HepG2 (cell line): ENCODE data around the gene MBD2. TPM values are rescaled to one million over a fixed set of nuclear protein-coding genes. Genes with fewer than 3 reads are reported as not detected.

Experiments used
- ATAC-seq: fragments of 200-7000 bp; cut with Tn5 transposase; 3 replicates; pipeline ENCODE4 v1.9.1; 2020; ENCODE audit warnings: mild to moderate bottlenecking, moderate library complexity
- BruUV-seq: library from RNA; stranded (reverse); fragments of 400-500 nt; replicated peaks from 2 replicates; lab custom pipeline; 2021; lab: Mats Ljungman, UMichigan
- CTCF ChIA-PET: fragments of 300-600 bp; formaldehyde crosslinking; extraction: SDS; loops from one replicate; lab custom pipeline; 2021; ENCODE audit warnings: low total read pairs, inconsistent platforms, low intra/inter-chr PET ratio; lab: Yijun Ruan, JAX
- POLR2A ChIA-PET: fragments of 350-600 bp; sonication (Branson Sonifier 250); formaldehyde crosslinking; loops from one replicate; lab custom pipeline; 2020; ENCODE audit warnings: antibody characterized with exemption, inconsistent platforms; lab: Yijun Ruan, JAX
- DNase-seq: peaks from one replicate; pipeline ENCODE4 v3.0.0-alpha.2; 2015; ENCODE audit warnings: low spot score
- FAIRE-seq: peaks from 3 replicates; lab custom pipeline; 2011; peaks lifted over from hg19 to GRCh38; lab: Jason Lieb, UNC
- H2AFZ ChIP-seq: one replicate; pipeline ENCODE4 v1.6.1; 2011; ENCODE audit warnings: low read length, inconsistent platforms
- H3K27ac ChIP-seq: fragments of 300-600 bp; 3 replicates; pipeline ENCODE4 v1.8.0; 2011; ENCODE audit warnings: mixed run types, mild to moderate bottlenecking, mixed read lengths, low read length, inconsistent platforms; ENCODE audit not compliant: insufficient read depth; ENCODE audit errors: extremely low read length
- H3K27me3 ChIP-seq, 2 experiments: fragments of 200-600 bp in 1 of 2; 2 replicates in 1 of 2; 3 replicates in 1 of 2; pipeline versions ENCODE4 v1.6.0 to v1.8.0; 2011; ENCODE audit warnings: low read length in 2 of 2, mild to moderate bottlenecking in 2 of 2, moderate library complexity in 2 of 2, inconsistent platforms in 1 of 2; ENCODE audit not compliant: insufficient read depth in 2 of 2, control insufficient read depth in 1 of 2
- H3K36me3 ChIP-seq, 2 experiments: fragments of 200-600 bp in 1 of 2; replicated peaks in 1 of 2; 2 replicates in 1 of 2; 3 replicates in 1 of 2; pipeline versions ENCODE4 v1.5.1 to v1.8.0; 2011; ENCODE audit warnings: low read length in 2 of 2, inconsistent platforms in 1 of 2; ENCODE audit not compliant: insufficient read depth in 2 of 2, control insufficient read depth in 1 of 2
- H3K4me1 ChIP-seq: 2 replicates; pipeline ENCODE4 v1.5.1; 2012; ENCODE audit warnings: low read length, inconsistent platforms; ENCODE audit not compliant: insufficient read depth
- H3K4me2 ChIP-seq: 2 replicates; pipeline ENCODE4 v1.6.0; 2011; ENCODE audit warnings: low read depth, low read length, inconsistent platforms
- H3K4me3 ChIP-seq, 3 experiments: fragments of 200-600 bp in 1 of 3; sonication (generic), shearing (Covaris generic) in 1 of 3; replicated peaks in 1 of 3; 2 replicates each; pipeline ENCODE4 v1.5.1; 2011 to 2016; ENCODE audit warnings: low read length in 3 of 3, inconsistent platforms in 2 of 3, low read depth in 2 of 3, mild to moderate bottlenecking in 2 of 3, control low read depth in 1 of 3, mixed read lengths in 1 of 3; ENCODE audit not compliant: insufficient read depth in 1 of 3
- H3K79me2 ChIP-seq: one replicate; pipeline ENCODE4 v1.6.1; 2011; ENCODE audit warnings: low read length, inconsistent platforms; ENCODE audit not compliant: insufficient read depth
- H3K9ac ChIP-seq: 2 replicates; pipeline ENCODE4 v1.6.0; 2011; ENCODE audit warnings: mild to moderate bottlenecking, low read depth, low read length, inconsistent platforms; ENCODE audit not compliant: insufficient read depth
- H3K9me3 ChIP-seq: 2 replicates; pipeline ENCODE4 v1.5.1; 2012; ENCODE audit warnings: mild to moderate bottlenecking, low read length
- H4K20me1 ChIP-seq: 2 replicates; pipeline ENCODE4 v1.6.0; 2011; ENCODE audit warnings: inconsistent platforms, mild to moderate bottlenecking, low read length, moderate library complexity; ENCODE audit not compliant: insufficient read depth
- ATAD3A ChIP-seq: sonication (generic); formaldehyde crosslinking; IDR thresholded peaks from 2 replicates; pipeline ENCODE4 v1.4.0; 2020; ENCODE audit warnings: missing genetic modification reagents
- NR2F1 ChIP-seq, 2 experiments: fragments of 450-650 bp in 1 of 2; formaldehyde crosslinking in 1 of 2; IDR thresholded peaks; 2 replicates each; pipeline versions ENCODE4 v1.5.0 to v1.6.1; 2016 to 2020; ENCODE audit warnings: mild to moderate bottlenecking in 1 of 2, missing compliant biosample characterization in 1 of 2, missing genetic modification reagents in 1 of 2, moderate library complexity in 1 of 2
- SSRP1 ChIP-seq: IDR thresholded peaks from 2 replicates; pipeline ENCODE4 v1.6.1; 2016; ENCODE audit warnings: control low read depth
- TARDBP ChIP-seq: sonication (generic); formaldehyde crosslinking; IDR thresholded peaks from 2 replicates; pipeline ENCODE4 v1.8.0; 2022; ENCODE audit warnings: mild to moderate bottlenecking, missing genetic modification reagents
- ZNF24 ChIP-seq: fragments of 450-650 bp; IDR thresholded peaks from 2 replicates; pipeline ENCODE4 v1.6.1; 2017; ENCODE audit warnings: antibody characterized with exemption, mild to moderate bottlenecking
- ZNF513 ChIP-seq: sonication (generic); formaldehyde crosslinking; conservative IDR thresholded peaks from 2 replicates; pipeline ENCODE4 v1.5.0; 2020; ENCODE audit warnings: missing genetic modification reagents
- WGBS: methylation state at CpG from one replicate; pipeline ENCODE4 v1.1.6; 2017; ENCODE audit warnings: low lambda C conversion rate; 5-methylcytosine and 5-hydroxymethylcytosine counted together
- in situ Hi-C: cut with HindIII; loops from 2 replicates; pipeline ENCODE4 v1.10.0; 2017; ENCODE audit warnings: low pct_unique_long_range_greater_than_20kb; ENCODE audit not compliant: extremely low pct_ligation_motif_present
- intact Hi-C: fragments of 100-400 bp; cut with micrococcal nuclease; formaldehyde crosslinking; loops from one replicate; pipeline ENCODE4 v1.10.0; 2022; ENCODE audit not compliant: unreplicated experiment
- polyA plus RNA-seq, 8 experiments: library from polyadenylated mRNA; depleted of rRNA in 3 of 8; stranded (reverse) in 7 of 8; unstranded in 1 of 8; fragments of >200 nt; fragmentation: Illumina TruSeq in 4 of 8; extraction: Trizol in 4 of 8; gene quantifications; 2 replicates each; pipeline versions ENCODE4 v1.2.1 to v1.2.3, GENCODE V29; 2011 to 2016; ENCODE audit warnings: low read depth in 4 of 8, missing spikeins in 1 of 8, mixed read lengths in 1 of 8; ENCODE audit not compliant: insufficient read depth in 1 of 8
- total RNA-seq, 5 experiments: library from RNA; depleted of rRNA; stranded (reverse); fragments of >200 nt; fragmentation: Illumina TruSeq; extraction: Trizol; gene quantifications; 2 replicates each; pipeline ENCODE4 v1.2.3, GENCODE V29; 2016; ENCODE audit warnings: low read depth in 1 of 5
- TF ChIP-seq, protein P1 (sequence below): IDR thresholded peaks from 2 replicates; pipeline ENCODE4 v1.4.0; 2020; ENCODE audit warnings: mild to moderate bottlenecking, missing genetic modification reagents

MBD2 gene
- total and polyA plus RNA-seq, 2 of the 13 experiments (the other 11 are each of a cell fraction or from before 2014, with no cell fraction given), result 19.1 to 38.5 TPM

DNA sequence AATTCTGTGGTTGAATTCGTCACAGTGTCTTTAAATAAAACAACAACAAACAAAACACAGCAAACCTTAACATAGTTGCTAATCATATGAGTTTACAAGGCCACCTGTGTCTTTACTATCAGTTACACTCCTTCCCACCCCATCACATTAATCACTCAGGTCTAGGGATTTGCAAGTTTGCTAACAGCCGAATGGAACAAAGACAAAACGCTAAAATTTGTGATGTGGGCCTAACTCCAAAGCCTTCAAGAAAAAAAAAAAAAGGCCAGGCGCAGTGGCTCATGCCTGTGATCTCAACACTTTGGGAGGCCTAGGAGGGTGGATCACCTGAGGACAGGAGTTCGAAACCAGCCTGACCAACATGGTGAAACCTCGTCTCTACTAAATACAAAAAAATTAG is 44.3 kb upstream of the MBD2 start:
- 83% methylated on average over 6 of the region's 6 CpGs for WGBS
- Histone ChIP-seq H3K9me3 (no peaks in the 10 kb centered on the region), H3K9ac (peak overlapping the region; percentile 73), H4K20me1 (no peaks in the 10 kb centered on the region), H3K4me3 (peak overlapping the region; percentile 84 to 95 (median 88); a peak in 5 of 6 replicates), H3K4me2 (peak overlapping the region; percentile 86), H3K79me2 (no peaks in the 10 kb centered on the region), H3K27me3 (no peaks in the 10 kb centered on the region), H3K27ac (peak overlapping the region; percentile 68), H3K36me3 (no peaks in the 10 kb centered on the region)
- no peak for DNase-seq
- BruUV-seq, result TSS peak; percentile 87
- POLR2A ChIA-PET, result interaction anchor here (0.8 to 2.6 kb wide), 6 partner anchors 11 to 89 kb away, joined by 3 to 34 read pairs (median 4); partner anchors contain the start of genes C18orf54 and STARD6
- intact Hi-C loops, result loop anchor here (1.0 kb wide), 1 partner anchor 44 kb away; the partner anchor contains the start of gene MBD2
- CTCF ChIA-PET, result no interaction called here
- ATAC-seq, result no peak
- FAIRE-seq, result no peak
- 0 out of 2 replicates have a peak, but pooled peaks have one; percentile 1 for TF ChIP-seq TARDBP (CRISPR knock-in tag)
- TF ChIP-seq ATAD3A (CRISPR knock-in tag), result no peak
- TF ChIP-seq, all 625 proteins: peak for 1
- in situ Hi-C loops, result no loop called here
- H2AFZ ChIP-seq, result peak overlapping the region; percentile 48
- H3K4me1 ChIP-seq, result peaks cover 28% of the 10 kb centered on the region

DNA sequence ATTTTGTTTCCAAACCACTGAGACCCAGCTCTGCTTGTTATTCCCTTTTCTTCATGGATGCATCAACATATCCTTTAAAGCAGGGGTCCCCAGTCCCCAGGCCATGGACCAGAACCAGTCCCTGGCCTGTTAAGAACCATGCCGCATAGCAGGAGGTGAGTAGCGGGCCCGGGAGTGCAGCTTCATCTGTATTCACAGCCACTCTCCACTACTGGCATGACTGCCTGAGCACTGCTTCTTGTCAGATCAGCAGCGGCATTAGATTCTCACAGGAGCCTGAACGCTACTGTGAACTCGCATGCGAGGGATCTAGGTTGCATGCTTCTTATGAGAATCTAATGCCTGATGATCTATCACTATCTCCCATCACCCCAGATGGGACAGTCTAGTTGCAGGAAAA is 43.2 kb upstream of the MBD2 start:
- ChIA-PET POLR2A (no interaction called here), CTCF (no interaction called here)
- WGBS, result 86% methylated on average over 6 of the region's 7 CpGs
- BruUV-seq, result no TSS peak
- Histone ChIP-seq H3K9me3 (no peaks in the 10 kb centered on the region), H3K27me3 (no peaks in the 10 kb centered on the region), H3K4me3 (no peak overlapping the region), H3K79me2 (no peaks in the 10 kb centered on the region), H3K4me2 (no peak overlapping the region), H4K20me1 (no peaks in the 10 kb centered on the region), H3K36me3 (no peaks in the 10 kb centered on the region), H3K27ac (no peak overlapping the region), H2AFZ (no peak overlapping the region), H3K4me1 (peaks cover 34% of the 10 kb centered on the region), H3K9ac (no peak overlapping the region)
- FAIRE-seq (no peak), DNase-seq (no peak), ATAC-seq (no peak)
- TF ChIP-seq NR2F1 (CRISPR knock-in tag; IDR thresholded peaks at IDR 0.05) (no peak), ZNF24 (no peak), SSRP1 (CRISPR knock-in tag) (no peak), ZNF513 (no peak)
- TF ChIP-seq, protein P1, sequence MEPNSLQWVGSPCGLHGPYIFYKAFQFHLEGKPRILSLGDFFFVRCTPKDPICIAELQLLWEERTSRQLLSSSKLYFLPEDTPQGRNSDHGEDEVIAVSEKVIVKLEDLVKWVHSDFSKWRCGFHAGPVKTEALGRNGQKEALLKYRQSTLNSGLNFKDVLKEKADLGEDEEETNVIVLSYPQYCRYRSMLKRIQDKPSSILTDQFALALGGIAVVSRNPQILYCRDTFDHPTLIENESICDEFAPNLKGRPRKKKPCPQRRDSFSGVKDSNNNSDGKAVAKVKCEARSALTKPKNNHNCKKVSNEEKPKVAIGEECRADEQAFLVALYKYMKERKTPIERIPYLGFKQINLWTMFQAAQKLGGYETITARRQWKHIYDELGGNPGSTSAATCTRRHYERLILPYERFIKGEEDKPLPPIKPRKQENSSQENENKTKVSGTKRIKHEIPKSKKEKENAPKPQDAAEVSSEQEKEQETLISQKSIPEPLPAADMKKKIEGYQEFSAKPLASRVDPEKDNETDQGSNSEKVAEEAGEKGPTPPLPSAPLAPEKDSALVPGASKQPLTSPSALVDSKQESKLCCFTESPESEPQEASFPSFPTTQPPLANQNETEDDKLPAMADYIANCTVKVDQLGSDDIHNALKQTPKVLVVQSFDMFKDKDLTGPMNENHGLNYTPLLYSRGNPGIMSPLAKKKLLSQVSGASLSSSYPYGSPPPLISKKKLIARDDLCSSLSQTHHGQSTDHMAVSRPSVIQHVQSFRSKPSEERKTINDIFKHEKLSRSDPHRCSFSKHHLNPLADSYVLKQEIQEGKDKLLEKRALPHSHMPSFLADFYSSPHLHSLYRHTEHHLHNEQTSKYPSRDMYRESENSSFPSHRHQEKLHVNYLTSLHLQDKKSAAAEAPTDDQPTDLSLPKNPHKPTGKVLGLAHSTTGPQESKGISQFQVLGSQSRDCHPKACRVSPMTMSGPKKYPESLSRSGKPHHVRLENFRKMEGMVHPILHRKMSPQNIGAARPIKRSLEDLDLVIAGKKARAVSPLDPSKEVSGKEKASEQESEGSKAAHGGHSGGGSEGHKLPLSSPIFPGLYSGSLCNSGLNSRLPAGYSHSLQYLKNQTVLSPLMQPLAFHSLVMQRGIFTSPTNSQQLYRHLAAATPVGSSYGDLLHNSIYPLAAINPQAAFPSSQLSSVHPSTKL (CRISPR knock-in tag), result no peak
- in situ Hi-C loops (no loop called here), intact Hi-C loops (no loop called here)
